GM18508 (cell line): ENCODE data around the gene UVRAG.

Source experiments
- ATAC-seq: cut with Tn5 transposase; IDR thresholded peaks from one replicate; pipeline ENCODE4 v1.9.1; 2021; ENCODE audit warnings: moderate number of reproducible peaks; ENCODE audit not compliant: insufficient read depth, unreplicated experiment

UVRAG gene

DNA sequence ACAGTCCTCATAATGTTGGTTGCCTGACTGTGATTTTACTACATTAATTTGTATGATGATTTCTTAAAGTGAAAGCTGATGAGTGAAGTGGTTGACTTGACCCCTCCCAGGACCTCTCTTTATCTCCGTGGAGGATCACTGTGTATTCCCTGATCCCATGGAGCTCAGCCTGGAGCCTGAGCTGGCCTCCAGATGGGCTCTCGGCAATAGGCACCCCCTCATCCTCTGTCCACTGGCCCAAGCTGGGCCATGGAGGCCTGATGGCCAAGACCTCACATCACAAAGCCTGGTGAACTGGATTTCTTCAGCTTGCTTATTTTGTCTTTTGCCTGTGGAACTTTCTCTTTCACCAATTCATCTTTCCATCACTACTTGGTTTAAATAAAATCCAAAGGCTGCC, 316.1 kb downstream of the UVRAG start:
- no peak for ATAC-seq

DNA sequence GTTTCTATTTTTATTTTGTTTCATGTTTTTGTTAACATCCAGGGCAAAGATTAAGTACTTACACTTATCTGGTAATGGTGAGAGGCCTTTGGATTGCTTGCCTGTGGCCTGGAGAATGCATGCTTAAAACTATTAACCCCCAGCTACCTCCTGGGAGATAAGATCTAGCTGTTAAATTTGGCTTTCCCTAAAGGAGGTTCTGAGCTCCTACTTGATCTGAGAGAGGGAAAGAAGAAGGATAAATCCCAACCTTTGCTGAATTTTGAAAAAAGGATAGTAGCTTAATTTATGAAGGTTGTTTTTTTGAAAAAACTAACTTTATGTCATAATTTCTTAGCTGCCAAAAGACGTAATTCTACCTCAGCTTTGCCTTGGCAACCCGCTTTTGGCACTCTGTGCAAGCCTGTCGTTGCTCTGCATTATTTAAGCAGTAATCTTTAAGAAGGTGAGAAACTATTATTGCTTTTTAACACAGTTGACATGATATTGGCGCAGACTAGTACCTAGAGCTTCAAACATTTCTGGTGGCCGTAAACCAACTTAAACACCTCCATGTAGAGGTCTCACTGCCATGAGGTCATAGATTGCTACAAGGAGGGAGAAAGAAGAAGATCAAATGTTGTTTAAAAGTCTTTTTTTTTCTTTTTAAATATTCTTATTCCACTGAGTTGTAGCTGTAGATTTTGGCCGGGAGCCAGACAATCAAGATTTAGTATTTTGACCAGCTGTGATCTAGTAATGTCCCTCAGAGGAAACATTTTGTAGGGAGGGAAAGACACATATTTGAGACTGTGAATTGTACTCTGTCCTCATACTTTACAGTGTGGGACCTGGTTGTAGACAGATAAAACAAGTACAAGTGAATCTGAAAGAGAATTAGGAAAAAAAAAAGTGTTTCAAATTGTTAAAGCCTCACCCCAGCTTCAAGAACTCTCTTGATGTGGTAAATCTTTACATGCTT, 316.9 kb downstream of the UVRAG start:
- ATAC-seq = no peak

- no peak for ATAC-seq
Measured at GRCh38 chr11:76134239-76134638, 319.2 kb downstream of the UVRAG start.

- ATAC-seq = no peak
Measured at GRCh38 chr11:76135491-76135890, 320.5 kb downstream of the UVRAG start.

- no peak for ATAC-seq
Measured at GRCh38 chr11:76139314-76139713, 324.3 kb downstream of the UVRAG start.

- ATAC-seq = no peak
Measured at GRCh38 chr11:76140912-76141574, 326.0 kb downstream of the UVRAG start.

GRCh38 chr11:76141901-76142588, 327.0 kb downstream of the UVRAG start:
- ATAC-seq = no peak

DNA sequence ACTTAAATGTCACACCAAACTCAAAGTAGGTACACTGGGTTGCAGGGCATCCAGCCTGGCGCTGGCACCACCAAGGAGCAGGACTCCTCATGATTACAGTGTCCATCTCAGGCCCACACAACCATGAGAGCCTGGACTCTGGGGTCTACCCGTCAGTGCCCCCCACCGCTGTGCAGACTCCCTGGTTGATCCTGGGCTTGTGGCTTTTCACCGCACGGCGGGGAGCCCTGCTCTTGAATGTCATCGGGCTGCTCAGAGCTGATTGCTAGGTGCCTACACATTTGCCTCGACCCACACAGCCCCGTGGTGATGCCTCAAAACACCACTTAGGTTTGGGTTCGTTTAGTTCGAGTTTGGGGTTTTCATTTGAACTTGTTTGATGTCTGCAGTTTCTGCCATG, 328.3 kb downstream of the UVRAG start:
- ATAC-seq = no peak

- ATAC-seq = no peak
Measured at GRCh38 chr11:76147106-76147740, 332.2 kb downstream of the UVRAG start.

DNA sequence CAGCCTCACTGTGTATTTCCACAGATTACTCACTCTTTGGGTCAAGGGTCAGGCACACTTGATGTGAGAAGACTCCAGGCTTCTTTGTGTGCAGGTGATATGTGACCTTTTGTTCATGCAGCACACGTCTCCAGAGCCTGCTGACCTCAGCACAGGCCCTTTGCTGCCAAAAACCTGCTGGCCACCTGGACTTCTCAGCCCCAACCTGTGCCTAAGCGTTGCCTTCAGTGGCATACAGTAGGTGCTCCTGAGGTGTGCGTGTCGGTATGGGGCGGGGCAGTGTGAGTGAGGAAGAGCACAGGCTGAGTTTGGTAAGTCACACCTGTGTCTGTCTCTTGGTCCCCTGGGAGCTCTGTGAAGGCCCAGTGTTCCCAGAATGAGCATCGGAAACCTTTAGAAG, 333.2 kb downstream of the UVRAG start:
- ATAC-seq = no peak

DNA sequence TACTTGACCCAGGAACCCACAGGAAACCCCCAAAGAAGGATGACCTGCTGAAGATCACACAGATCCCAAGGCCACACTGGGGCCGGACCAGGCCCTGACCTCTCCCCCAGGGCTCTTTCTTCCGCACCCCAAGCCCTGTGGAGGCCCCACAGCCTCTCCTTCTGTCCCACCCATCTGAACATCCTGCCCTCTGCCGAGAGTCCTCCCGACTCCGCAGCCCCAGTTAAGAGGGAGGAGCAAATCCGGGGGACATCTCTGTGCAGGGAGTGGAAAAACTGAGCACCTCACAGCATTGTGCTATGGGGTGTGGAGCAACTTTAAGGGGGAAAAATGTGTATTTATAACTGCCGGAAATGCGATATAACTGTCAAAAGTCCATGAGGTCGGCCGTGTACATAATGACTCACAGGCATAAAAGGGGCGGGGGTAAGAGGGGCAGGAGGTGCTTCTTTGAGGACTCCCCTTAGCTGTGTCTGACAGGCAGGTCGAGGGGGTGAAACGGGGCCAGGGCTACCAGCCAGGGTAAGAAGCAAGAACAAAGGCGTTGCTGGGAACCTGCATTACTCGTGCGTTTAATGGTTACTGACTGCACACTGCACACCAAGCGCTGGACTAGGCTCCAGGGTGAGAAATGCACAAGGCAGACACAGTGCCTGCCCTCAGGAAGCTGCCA, 334.1 kb downstream of the UVRAG start:
- no peak for ATAC-seq

- no peak for ATAC-seq
Measured at GRCh38 chr11:76149713-76150112, 334.7 kb downstream of the UVRAG start.

DNA sequence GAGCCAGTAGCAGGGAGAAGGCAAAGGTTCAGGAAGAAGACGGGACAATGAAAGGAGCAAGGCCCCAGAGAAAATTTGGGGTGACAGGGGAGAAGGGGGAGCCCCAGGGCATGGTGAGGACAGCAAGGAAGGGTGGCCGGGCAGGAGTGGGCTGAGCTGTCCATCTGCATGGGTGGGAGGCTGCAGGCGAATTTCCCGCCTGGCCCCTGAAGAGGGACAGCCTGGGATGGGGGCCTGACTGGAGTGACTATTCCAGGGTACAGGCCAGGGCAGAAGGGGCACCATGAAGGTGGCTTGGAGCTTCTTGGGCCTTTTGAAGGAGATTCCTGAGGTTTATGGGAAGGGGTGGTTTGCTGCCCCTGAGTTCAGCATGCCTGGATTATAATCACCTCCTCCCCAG, 335.1 kb downstream of the UVRAG start:
- ATAC-seq = no peak

DNA sequence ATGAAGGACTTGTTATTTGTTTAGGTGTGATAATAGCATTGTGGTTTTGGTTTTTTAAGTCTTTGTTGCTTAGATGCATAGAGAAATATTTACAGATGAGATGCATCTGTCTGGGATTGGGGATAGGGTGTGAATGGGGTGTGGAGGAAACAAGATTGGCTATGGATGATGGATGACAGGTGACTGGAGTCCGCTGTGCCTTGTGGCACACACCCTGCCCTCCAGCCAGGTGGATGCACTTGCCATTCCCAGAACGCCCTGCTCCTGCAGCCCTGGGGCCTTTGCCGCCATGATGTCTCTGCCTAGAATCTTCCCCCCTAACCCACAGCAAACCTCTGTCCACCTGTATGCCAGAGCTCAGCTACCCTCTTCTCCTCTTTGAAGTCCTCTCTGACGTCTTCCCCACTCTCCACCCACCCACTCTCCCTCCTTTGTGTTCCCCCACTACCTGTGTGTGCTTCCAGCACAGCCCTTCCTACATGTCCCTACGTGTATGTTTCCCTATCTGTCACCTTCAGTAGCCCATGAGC, 336.6 kb downstream of the UVRAG start:
- no peak for ATAC-seq

DNA sequence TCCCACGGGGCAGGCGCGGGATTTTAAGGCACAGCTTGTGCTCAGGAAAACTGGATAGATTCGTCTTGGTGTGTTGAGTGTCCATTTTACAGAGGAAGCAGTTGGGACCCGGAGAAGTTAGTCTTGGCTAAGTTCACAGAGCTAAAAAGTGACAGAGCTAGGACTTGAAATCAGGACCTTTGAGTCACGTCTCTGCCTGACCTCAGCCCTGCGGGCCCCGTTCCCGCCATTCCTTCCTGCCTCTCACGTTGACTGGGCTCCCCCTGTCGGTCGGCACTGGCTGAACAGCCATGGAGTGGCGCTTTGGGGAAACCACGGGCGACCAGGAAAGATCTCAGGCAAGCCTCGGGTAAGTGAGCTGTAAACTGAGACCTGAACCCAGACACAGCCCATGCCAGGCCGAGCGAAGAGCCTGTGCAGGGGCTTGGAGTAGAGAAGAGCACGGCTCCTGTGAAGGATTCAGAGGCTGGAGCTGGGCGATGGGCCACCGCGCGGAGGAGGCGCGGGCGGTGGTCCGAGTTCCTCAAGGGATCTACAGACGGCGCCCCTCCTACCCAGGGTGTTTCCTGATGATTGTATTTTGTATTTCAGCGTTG, 337.2 kb downstream of the UVRAG start:
- no peak for ATAC-seq

- ATAC-seq = no peak
Measured at GRCh38 chr11:76152741-76153570, 337.9 kb downstream of the UVRAG start.

DNA sequence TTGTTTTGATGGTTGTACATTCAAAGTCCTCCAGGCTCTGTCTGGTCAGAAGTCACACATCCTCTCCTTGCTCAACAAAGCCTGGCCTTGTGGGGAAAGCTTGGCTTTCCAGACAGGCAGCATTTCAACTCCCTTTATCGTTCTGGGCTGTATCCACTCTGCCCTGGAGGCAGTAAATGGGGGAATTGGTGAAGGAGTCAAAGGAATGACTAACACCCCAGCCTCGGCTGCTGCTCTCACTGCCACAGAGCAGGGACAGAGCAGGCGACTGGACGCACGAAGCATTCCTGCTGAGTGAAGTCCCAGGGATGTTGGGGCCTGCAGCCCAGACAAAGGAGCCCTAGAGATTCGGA, 338.5 kb downstream of the UVRAG start:
- no peak for ATAC-seq

DNA sequence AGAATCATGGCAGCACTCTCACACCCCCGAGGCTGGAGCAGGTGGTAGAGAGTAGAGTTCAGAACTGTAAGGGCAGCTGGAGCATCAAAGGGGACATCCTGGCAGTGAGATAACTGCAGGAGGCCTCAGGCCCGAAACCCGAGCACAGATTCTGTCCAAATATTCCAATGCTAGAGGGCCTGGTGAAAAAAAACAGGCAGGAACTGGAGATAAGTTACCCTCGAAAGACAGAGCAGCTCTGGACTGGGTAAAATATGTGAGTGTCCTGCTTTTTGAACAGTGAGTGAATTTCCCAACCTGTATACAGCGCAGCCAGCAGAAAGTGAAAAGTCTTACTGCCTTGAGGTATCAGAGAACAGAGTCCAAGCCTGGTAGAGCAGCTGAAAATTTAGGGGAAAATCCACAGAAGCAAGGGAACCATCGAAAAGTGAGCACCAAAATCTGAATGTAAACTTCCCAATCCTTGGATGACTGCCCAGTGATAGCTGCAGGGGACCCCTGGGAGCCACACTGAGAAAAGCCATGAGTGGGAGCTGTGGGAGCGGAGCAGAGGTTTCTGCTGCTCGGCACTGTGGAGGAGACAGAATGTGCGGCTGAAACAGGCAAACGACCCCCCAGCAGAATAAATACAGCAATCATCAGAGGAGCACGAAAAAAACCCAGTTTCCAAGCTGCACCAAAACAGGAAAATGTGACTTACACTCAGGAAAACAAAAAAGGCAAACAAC, 340.7 kb downstream of the UVRAG start:
- no peak for ATAC-seq
